ENCODE results near the gene KCNQ1. TPM values are rescaled to one million over a fixed set of nuclear protein-coding genes. Genes with fewer than 3 reads are reported as not detected.
A peak's percentile ranks its signal among the peaks of the same experiment; 100 is the strongest.

Gene KCNQ1
- total and polyA plus RNA-seq, 2 experiments from 2014 or later: 0.45 to 0.87 TPM

GRCh38 chr11:2684581-2684980 is 239.8 kb downstream of the KCNQ1 start:
- Histone ChIP-seq H3K4me3 (no peak overlapping the region), H3K4me2 (no peak overlapping the region), H3K4me1 (ENCODE audit: insufficient read depth) (peaks cover 41% of the 10 kb centered on the region), H4K20me1 (replicated peaks; ENCODE audit: insufficient read depth) (peaks cover 22% of the 10 kb centered on the region), H3F3A (replicated peaks; ENCODE audit: low read depth) (no peaks in the 10 kb centered on the region), H3K9me2 (ENCODE audit: insufficient read depth) (no peaks in the 10 kb centered on the region), H2AFZ (no peak overlapping the region), H3K27ac (ENCODE audit: low read depth) (no peak overlapping the region), H3K79me2 (replicated peaks; ENCODE audit: insufficient read depth) (peaks cover 78% of the 10 kb centered on the region), H3K36me3 (ENCODE audit: insufficient read depth) (no peaks in the 10 kb centered on the region), H3K27me3 (ENCODE audit: insufficient read depth) (no peaks in the 10 kb centered on the region)
- Mint-ChIP-seq H3K36me3 (ENCODE audit: low read depth) (no peaks in the 10 kb centered on the region), H3K4me1 (peaks cover 62% of the 10 kb centered on the region), H3K27ac (no peak overlapping the region), H3K9me3 (no peaks in the 10 kb centered on the region), H3K27me3 (ENCODE audit: insufficient read depth, low read depth, poor library complexity) (peaks cover 3% of the 10 kb centered on the region), H3K4me3 (no peak overlapping the region)
- ATAC-seq (peak; percentile 11; the same call in 1 of the 3 replicates), DNase-seq (ENCODE audit: low spot score) (no peak)
- no peak for TF ChIP-seq ZNF331 (CRISPR knock-in tag; IDR thresholded peaks at IDR 0.05; ENCODE audit: low read depth)
- no peak for TF ChIP-seq NANOG (IDR thresholded peaks at IDR 0.05; ENCODE audit: borderline replicate concordance)
- TF ChIP-seq JUNB (IDR thresholded peaks at IDR 0.05; ENCODE audit: unreplicated experiment): no peak
- no peak for TF ChIP-seq EZH2phosphoT487 (IDR thresholded peaks at IDR 0.05; ENCODE audit: unreplicated experiment)
- no peak for TF ChIP-seq REST (IDR thresholded peaks at IDR 0.05; ENCODE audit: unreplicated experiment)
- no peak for TF ChIP-seq CREB1 (CRISPR knock-in tag; IDR thresholded peaks at IDR 0.05; ENCODE audit: low read depth)
- TF ChIP-seq ZNF462 (CRISPR knock-in tag; IDR thresholded peaks at IDR 0.05): no peak
- TF ChIP-seq ZNF114 (CRISPR knock-in tag; IDR thresholded peaks at IDR 0.05): no peak
- TF ChIP-seq POLR2AphosphoS5 (IDR thresholded peaks at IDR 0.05; ENCODE audit: low read depth): no peak
- TF ChIP-seq STAT1 (IDR thresholded peaks at IDR 0.05; ENCODE audit: unreplicated experiment): no peak
- TF ChIP-seq ETS1 (IDR thresholded peaks at IDR 0.05): no peak
- no peak for TF ChIP-seq CTCF (conservative IDR thresholded peaks at IDR 0.05; ENCODE audit: low read depth in 2 of 2)
- TF ChIP-seq EZH2 (IDR thresholded peaks at IDR 0.05; ENCODE audit: low read depth, unreplicated experiment): no peak

Data from GM23338 (cell line).